Cardiac fibroblast (primary cell): ENCODE results near the gene LNX1.

Experiments
- DNase-seq, 2 donors: peaks; one replicate each; pipeline versions ENCODE4 v3.0.0 to v3.0.0-alpha.2; 2010; ENCODE audit warnings: low read depth in 2 of 2
- H3K4me3 ChIP-seq, 2 donors: replicated peaks in 1 of 2; 1 replicate in 1 of 2; 2 replicates in 1 of 2; pipeline ENCODE4 v1.5.1; 2011; ENCODE audit warnings: low read depth in 2 of 2, low read length in 2 of 2, mild to moderate bottlenecking in 2 of 2, moderate library complexity in 1 of 2
- CTCF ChIP-seq: IDR thresholded peaks from one replicate; pipeline ENCODE4 v1.5.1; 2011; ENCODE audit warnings: low read depth, mild to moderate bottlenecking, low read length, inconsistent platforms

LNX1 gene

DNA sequence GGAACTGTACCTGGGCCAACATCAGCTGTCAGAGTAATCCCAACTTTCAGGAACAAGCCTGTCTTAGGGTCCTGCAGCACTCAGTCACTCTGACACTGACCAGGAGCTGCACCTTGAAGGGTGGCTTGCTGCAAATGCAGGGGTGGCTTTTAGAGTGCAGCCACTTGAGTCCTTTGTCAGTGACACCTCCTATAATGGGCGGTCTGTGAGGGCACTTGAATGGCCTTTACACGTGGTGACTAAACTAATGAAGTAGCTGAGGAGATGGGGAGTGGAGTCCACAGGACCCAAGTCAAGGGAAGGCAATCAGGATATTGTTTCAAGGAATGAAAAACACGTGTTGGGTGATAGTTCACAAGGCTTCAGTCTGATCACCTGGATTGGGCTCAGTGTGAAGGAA lies 11.1 kb upstream of the LNX1 start:
- DNase-seq: no peak
- H3K4me3 ChIP-seq: no peak overlapping the region
- no peak for TF ChIP-seq CTCF

DNA sequence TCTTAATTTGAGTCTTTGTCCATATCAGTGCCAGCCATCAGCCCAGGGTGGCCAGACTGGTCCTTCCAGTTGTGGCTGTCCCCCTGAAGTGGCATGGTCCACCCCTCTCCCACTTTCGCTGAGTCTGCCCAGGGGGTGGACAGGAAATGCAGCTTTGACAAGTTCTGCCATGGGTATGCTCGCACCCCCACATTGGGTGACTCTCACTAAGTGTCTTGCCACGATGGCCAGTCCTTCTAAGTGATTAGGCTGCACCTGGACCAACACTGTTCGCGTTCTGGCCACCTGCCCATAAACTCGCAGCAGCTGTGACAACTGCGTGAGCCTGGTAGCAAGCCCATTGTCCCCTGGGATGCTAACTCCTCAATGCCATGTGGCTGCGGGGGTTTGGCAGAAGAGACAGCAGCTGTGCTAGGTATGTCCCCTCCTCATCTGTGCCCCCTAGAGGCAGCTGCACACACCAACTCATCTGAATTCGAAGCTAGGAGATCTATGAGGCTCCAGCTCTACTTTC lies 10.0 kb upstream of the LNX1 start:
- DNase-seq: peak; percentile 21 to 33
- no peak overlapping the region for H3K4me3 ChIP-seq
- TF ChIP-seq CTCF: no peak

- no peak for DNase-seq
- no peak for TF ChIP-seq CTCF
- H3K4me3 ChIP-seq: no peak overlapping the region
These were observed 8.3 kb upstream of the LNX1 start for GRCh38 chr4:53599632-53600031.

- DNase-seq: peak; percentile 20 to 31
- TF ChIP-seq CTCF: no peak
- no peak overlapping the region for H3K4me3 ChIP-seq
These were observed 7.6 kb upstream of the LNX1 start for GRCh38 chr4:53598901-53599300.

- no peak for DNase-seq
- no peak for TF ChIP-seq CTCF
- H3K4me3 ChIP-seq: no peak overlapping the region
These were observed 7.2 kb upstream of the LNX1 start for GRCh38 chr4:53598483-53598882.

DNA sequence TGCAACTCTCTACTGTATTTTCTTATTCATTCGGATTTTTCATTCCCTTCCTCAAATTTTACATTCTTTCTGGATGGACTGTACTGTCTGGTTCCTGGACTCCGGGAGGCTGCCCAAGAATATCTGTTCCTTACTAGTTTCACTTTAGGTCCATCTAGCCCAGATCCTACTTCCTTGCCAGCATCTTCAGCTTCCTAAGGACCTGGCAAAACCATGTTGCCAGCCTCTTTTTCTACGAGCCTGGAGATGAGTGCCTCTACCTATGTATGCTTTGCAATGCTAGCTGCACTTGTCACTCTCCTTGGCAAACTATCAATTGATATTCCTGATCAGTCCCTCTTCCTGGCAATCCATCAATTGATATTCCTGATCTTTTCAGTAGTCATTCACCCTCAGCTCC lies 5.6 kb upstream of the LNX1 start:
- no peak for TF ChIP-seq CTCF
- no peak for DNase-seq
- no peak overlapping the region for H3K4me3 ChIP-seq

DNA sequence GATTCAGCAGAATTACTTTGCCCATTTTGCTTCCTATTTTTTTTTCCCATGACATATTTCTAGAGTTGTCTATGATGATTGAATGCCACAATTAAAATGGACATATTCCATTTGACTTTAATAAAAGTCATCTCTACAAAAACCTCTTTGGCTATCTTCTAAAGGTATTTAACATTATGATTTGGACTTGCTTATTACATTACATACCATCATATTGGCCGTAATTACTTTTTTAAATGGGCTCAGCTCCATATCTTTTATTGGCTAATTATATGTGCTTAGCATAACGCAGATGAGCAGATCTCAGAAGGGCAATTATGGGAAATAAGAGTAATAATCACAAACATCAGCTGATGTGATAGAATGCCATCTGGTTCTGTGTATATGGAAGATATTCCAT lies 4.5 kb upstream of the LNX1 start:
- no peak for DNase-seq
- no peak overlapping the region for H3K4me3 ChIP-seq
- TF ChIP-seq CTCF: no peak
